HCT116 (cell line): ENCODE data around the gene APOL4. TPM values are rescaled to one million over a fixed set of nuclear protein-coding genes. Genes with fewer than 3 reads are reported as not detected.
"Not testable (repeated sequence)": the region's sequence is repeated elsewhere in the genome, so short reads cannot be mapped to it uniquely, and the experiment has no call there.

Source experiments
- ATAC-seq: fragments of 200-7000 bp; cut with Tn5 transposase; 2 replicates; pipeline ENCODE4 v1.9.1; 2020; ENCODE audit warnings: mild to moderate bottlenecking, moderate library complexity
- BruUV-seq: library from RNA; stranded (reverse); fragments of 400-500 nt; replicated peaks from 2 replicates; lab custom pipeline; 2021; lab: Mats Ljungman, UMichigan
- CTCF ChIA-PET: fragments of 300-600 bp; sonication (Branson Sonifier 250); formaldehyde crosslinking; loops from one replicate; lab custom pipeline; 2021; ENCODE audit warnings: antibody characterized with exemption; lab: Charles Lee
- POLR2A ChIA-PET: fragments of 300-600, 350-600 bp; sonication (Branson Sonifier 250); formaldehyde crosslinking; loops from one replicate; lab custom pipeline; 2021; ENCODE audit warnings: antibody characterized with exemption; lab: Charles Lee
- RAD21 ChIA-PET, 2 experiments: fragments of 300-600 bp; sonication (Branson Sonifier 250); formaldehyde crosslinking; loops; one replicate each; lab custom pipeline; 2023; ENCODE audit warnings: low total read pairs in 2 of 2; ENCODE audit not compliant: uncharacterized antibody in 2 of 2, unreplicated experiment in 2 of 2, low non-redundant PET in 1 of 2; lab: Charles Lee
- DNase-seq: peaks from one replicate; pipeline ENCODE4 v3.0.0-alpha.2; 2010; ENCODE audit warnings: low read depth, low spot score
- H2AFZ ChIP-seq: fragments of 200-600 bp; shearing (Covaris generic), sonication (generic); 2 replicates; pipeline ENCODE4 v1.6.1; 2017; ENCODE audit warnings: low read depth, mixed run types, mixed read lengths, antibody characterized with exemption, low read length; ENCODE audit not compliant: poor library complexity, severe bottlenecking
- H3K27ac ChIP-seq: 2 replicates; pipeline ENCODE4 v1.5.1; 2012; ENCODE audit warnings: low read depth, low read length
- H3K27me3 ChIP-seq: fragments of 200-600 bp; sonication (generic); 2 replicates; pipeline ENCODE4 v1.6.1; 2016; ENCODE audit warnings: mixed run types, low read length, mixed read lengths; ENCODE audit not compliant: insufficient read depth
- H3K36me3 ChIP-seq, 2 experiments: fragments of 200-500 bp in 1 of 2; fragments of 200-600 bp in 1 of 2; sonication (Bioruptor generic) in 1 of 2; sonication (generic) in 1 of 2; 2 replicates each; pipeline versions ENCODE4 v1.5.1 to v1.6.1; 2014 to 2016; ENCODE audit warnings: low read length in 2 of 2, inconsistent platforms in 1 of 2, mixed read lengths in 1 of 2, mixed run types in 1 of 2; ENCODE audit not compliant: insufficient read depth in 2 of 2, control insufficient read depth in 1 of 2
- H3K4me1 ChIP-seq, 2 experiments: fragments of 200-600 bp in 1 of 2; sonication (generic) in 1 of 2; 2 replicates each; pipeline versions ENCODE4 v1.5.1 to v1.6.1; 2012 to 2017; ENCODE audit warnings: low read length in 2 of 2, inconsistent platforms in 1 of 2, mild to moderate bottlenecking in 1 of 2, mixed read lengths in 1 of 2, mixed run types in 1 of 2, moderate library complexity in 1 of 2; ENCODE audit not compliant: insufficient read depth in 2 of 2, control insufficient read depth in 1 of 2
- H3K4me2 ChIP-seq: fragments of 200-600 bp; sonication (generic); 2 replicates; pipeline ENCODE4 v1.6.1; 2017; ENCODE audit warnings: mixed run types, low read length, mixed read lengths
- H3K4me3 ChIP-seq, 2 experiments: fragments of 200-600 bp in 1 of 2; sonication (generic) in 1 of 2; replicated peaks in 1 of 2; 2 replicates each; pipeline ENCODE4 v1.5.1; 2011 to 2016; ENCODE audit warnings: low read length in 2 of 2, control low read depth in 1 of 2, low read depth in 1 of 2, mild to moderate bottlenecking in 1 of 2, mixed read lengths in 1 of 2, mixed run types in 1 of 2
- H3K79me2 ChIP-seq: fragments of 200-600 bp; sonication (generic); 2 replicates; pipeline ENCODE4 v1.6.1; 2017; ENCODE audit warnings: mild to moderate bottlenecking, mixed run types, low read length, moderate library complexity, mixed read lengths; ENCODE audit not compliant: insufficient read depth
- H3K9ac ChIP-seq: fragments of 200-600 bp; sonication (generic); 2 replicates; pipeline ENCODE4 v1.6.1; 2016; ENCODE audit warnings: low read length, mixed read lengths
- H3K9me2 ChIP-seq: fragments of 200-600 bp; sonication (generic), shearing (Covaris generic); 2 replicates; pipeline ENCODE4 v1.6.1; 2017; ENCODE audit warnings: mixed run types, mild to moderate bottlenecking, moderate library complexity; ENCODE audit not compliant: insufficient read depth
- H3K9me3 ChIP-seq, 2 experiments: fragments of 200-500 bp in 1 of 2; fragments of 200-600 bp in 1 of 2; sonication (Bioruptor generic) in 1 of 2; sonication (generic) in 1 of 2; 2 replicates each; pipeline ENCODE4 v1.6.1; 2014 to 2017; ENCODE audit warnings: low read length in 2 of 2, mixed read lengths in 2 of 2, inconsistent platforms in 1 of 2, low read depth in 1 of 2, mild to moderate bottlenecking in 1 of 2, mixed run types in 1 of 2, moderate library complexity in 1 of 2; ENCODE audit not compliant: control insufficient read depth in 1 of 2, insufficient read depth in 1 of 2
- H4K20me1 ChIP-seq: fragments of 200-600 bp; sonication (generic), shearing (Covaris generic); 2 replicates; pipeline ENCODE4 v1.6.1; 2017; ENCODE audit warnings: mixed run types, mild to moderate bottlenecking, moderate library complexity; ENCODE audit not compliant: insufficient read depth
- POLR2AphosphoS5 ChIP-seq: IDR thresholded peaks from 2 replicates; pipeline ENCODE4 v1.6.1; 2011; ENCODE audit warnings: mild to moderate bottlenecking, low read depth, low read length, moderate library complexity
- intact Hi-C: fragments of 100-400 bp; cut with micrococcal nuclease; formaldehyde crosslinking; loops from 2 replicates; pipeline ENCODE4 v1.10.0; 2022
- total RNA-seq: library from RNA; stranded (reverse); gene quantifications from one replicate; pipeline ENCODE4 v1.2.1, GENCODE V29; 2021; ENCODE audit not compliant: unreplicated experiment

APOL4 gene
- total RNA-seq, 1 experiment from 2014 or later: not detected

- no peak overlapping the region for H3K4me2 ChIP-seq
- ATAC-seq: no peak
- H3K9me2 ChIP-seq: no peaks in the 10 kb centered on the region
These were observed 2.5 kb upstream of the APOL4 start for GRCh38 chr22:36204001-36204631.

DNA sequence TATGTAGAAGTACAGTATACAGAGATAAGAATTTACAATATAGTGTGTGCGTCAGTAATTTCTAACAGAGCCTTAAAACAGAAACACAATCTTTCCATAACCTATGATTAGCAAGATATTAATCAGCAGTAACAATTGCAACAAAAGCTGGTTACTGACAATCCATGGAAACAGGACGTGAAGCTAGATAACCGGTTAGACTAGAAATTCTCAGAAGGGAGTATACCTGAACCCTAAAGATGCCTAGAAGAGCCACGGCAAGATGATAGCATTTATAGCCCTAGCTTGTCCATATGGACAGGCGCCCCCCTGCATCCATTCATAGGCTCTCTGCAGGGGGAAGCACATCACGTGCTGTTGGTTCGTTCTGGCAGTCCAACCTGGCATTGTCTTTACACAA, 1.8 kb upstream of the APOL4 start:
- H3K4me1 ChIP-seq, H3K27me3 ChIP-seq, BruUV-seq, ATAC-seq, H3K9me2 ChIP-seq, H3K36me3 ChIP-seq, H3K9me3 ChIP-seq, POLR2A ChIA-PET, intact Hi-C loops, H3K4me2 ChIP-seq, H3K9ac ChIP-seq, H3K4me3 ChIP-seq, H4K20me1 ChIP-seq, H2AFZ ChIP-seq, H3K79me2 ChIP-seq, H3K27ac ChIP-seq, DNase-seq, RAD21 ChIA-PET: not testable (repeated sequence)
- CTCF ChIA-PET: interaction anchor here (1.2 kb wide), 1 partner anchor 83 kb away, joined by 3 read pairs; no protein-coding TSS in a partner anchor

More at GRCh38 chr22:36204001-36204631, 2.5 kb upstream of the APOL4 start:
- CTCF ChIA-PET: interaction anchor here (0.8 kb wide), 1 partner anchor 23 kb away, joined by 3 read pairs; no protein-coding TSS in a partner anchor
- BruUV-seq: no TSS peak
- H3K4me1 ChIP-seq: no peaks in the 10 kb centered on the region
- DNase-seq: no peak
- no peak overlapping the region for H3K4me3 ChIP-seq
- H3K79me2 ChIP-seq: no peaks in the 10 kb centered on the region
- RAD21 ChIA-PET: no interaction called here
- no peaks in the 10 kb centered on the region for H4K20me1 ChIP-seq
- intact Hi-C loops: no loop called here
- POLR2A ChIA-PET: no interaction called here
- H3K9me3 ChIP-seq: no peaks in the 10 kb centered on the region
- H3K36me3 ChIP-seq: no peaks in the 10 kb centered on the region
- no peak for TF ChIP-seq POLR2AphosphoS5
- TF ChIP-seq, all 23 proteins: peak for 0
- no peak overlapping the region for H3K27ac ChIP-seq
- H3K27me3 ChIP-seq: no peaks in the 10 kb centered on the region; the same call in 1 of the 2 replicates
- no peak overlapping the region for H2AFZ ChIP-seq
- H3K9ac ChIP-seq: no peak overlapping the region

DNA sequence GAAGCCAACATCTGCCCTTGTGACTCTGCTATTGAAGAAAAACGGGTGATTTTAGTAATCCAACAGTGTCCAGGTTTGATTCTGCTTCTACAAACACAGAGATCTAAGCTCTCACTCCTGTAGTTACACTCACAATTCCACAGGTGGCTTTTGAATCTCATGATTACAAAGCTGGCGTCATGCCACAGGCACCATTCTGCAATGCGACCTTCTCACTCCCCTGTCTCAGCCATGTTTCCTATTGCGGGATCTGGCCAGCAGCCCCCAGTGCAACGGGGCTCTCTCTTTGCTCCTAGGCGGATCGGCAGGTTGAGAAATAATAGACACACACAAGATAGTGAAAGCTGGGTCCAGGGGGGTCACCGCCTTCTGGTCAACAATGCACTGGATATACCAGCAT, 1.3 kb upstream of the APOL4 start:
- H3K9me3 ChIP-seq, H3K9ac ChIP-seq, H4K20me1 ChIP-seq, H3K9me2 ChIP-seq, H3K27me3 ChIP-seq, H3K4me3 ChIP-seq, H3K36me3 ChIP-seq, DNase-seq, ATAC-seq, POLR2A ChIA-PET, H3K4me2 ChIP-seq, intact Hi-C loops, BruUV-seq, H3K79me2 ChIP-seq, H3K4me1 ChIP-seq, H3K27ac ChIP-seq, RAD21 ChIA-PET, H2AFZ ChIP-seq: not testable (repeated sequence)
- CTCF ChIA-PET: interaction anchor here (1.2 kb wide), 1 partner anchor 84 kb away, joined by 3 read pairs; no protein-coding TSS in a partner anchor

- H3K9ac ChIP-seq, H3K4me1 ChIP-seq, DNase-seq, intact Hi-C loops, H3K27ac ChIP-seq, BruUV-seq, H3K27me3 ChIP-seq, POLR2A ChIA-PET, H3K4me2 ChIP-seq, H3K4me3 ChIP-seq, H3K9me2 ChIP-seq, H2AFZ ChIP-seq, H3K36me3 ChIP-seq, ATAC-seq, H4K20me1 ChIP-seq, H3K79me2 ChIP-seq, RAD21 ChIA-PET, H3K9me3 ChIP-seq: not testable (repeated sequence)
- CTCF ChIA-PET: interaction anchor here (1.0 kb wide), 1 partner anchor 54 kb away, joined by 5 read pairs; no protein-coding TSS in a partner anchor
These were observed 584 bp downstream of the APOL4 start for GRCh38 chr22:36201025-36201424.
